Measurements from ENCODE around the gene ZBTB45. TPM values are rescaled to one million over a fixed set of nuclear protein-coding genes. Genes with fewer than 3 reads are reported as not detected.

ZBTB45 gene
- total and polyA plus RNA-seq, 10 of the 15 experiments (the other 5 are each of a cell fraction or from before 2014, with no cell fraction given) = 0.29 to 17.2 (median 4.2) TPM

DNA sequence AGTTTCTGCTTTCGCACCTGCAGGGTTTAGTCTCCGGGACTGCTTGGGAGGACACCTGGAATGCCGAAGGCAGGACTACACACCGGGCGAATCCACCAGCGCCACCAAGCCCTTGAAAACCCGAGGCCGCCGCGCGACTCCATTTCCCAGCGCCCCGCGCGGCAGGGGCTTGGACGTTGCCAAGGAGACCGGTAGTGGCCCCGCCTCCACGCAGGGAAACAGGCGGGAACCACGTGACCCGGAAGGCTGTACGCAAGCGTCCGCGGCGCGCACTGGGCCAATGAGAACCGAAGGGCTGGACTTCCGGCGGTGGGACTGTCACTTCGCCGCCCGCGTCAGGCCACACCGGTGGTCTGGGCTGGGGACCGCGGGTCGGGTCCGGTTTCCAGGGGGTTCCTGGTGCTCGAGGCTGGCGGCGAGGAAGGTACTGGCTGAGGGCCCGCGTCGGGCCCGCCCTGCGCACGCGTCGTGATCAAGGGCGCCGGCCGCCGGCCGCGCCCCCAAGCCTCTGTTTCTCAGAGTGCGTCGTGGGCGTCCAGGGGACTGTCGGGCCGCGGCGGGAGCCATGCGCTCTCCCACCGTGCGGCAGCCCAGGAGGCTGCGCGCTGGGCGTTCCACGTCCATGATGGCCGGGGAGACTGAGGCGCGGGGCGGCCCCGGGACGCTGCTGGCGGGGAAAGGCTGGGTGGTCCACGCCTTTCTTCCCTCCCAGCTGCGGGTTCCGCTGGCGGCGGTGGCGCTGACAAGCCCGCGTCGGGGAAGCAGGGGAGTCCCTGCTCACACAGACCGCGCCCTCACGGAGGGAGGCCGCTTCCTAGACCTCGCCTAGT, 52.6 kb downstream of the ZBTB45 start, which contains the start of gene ZNF324 (continued):
- TF ChIP-seq, protein P1, sequence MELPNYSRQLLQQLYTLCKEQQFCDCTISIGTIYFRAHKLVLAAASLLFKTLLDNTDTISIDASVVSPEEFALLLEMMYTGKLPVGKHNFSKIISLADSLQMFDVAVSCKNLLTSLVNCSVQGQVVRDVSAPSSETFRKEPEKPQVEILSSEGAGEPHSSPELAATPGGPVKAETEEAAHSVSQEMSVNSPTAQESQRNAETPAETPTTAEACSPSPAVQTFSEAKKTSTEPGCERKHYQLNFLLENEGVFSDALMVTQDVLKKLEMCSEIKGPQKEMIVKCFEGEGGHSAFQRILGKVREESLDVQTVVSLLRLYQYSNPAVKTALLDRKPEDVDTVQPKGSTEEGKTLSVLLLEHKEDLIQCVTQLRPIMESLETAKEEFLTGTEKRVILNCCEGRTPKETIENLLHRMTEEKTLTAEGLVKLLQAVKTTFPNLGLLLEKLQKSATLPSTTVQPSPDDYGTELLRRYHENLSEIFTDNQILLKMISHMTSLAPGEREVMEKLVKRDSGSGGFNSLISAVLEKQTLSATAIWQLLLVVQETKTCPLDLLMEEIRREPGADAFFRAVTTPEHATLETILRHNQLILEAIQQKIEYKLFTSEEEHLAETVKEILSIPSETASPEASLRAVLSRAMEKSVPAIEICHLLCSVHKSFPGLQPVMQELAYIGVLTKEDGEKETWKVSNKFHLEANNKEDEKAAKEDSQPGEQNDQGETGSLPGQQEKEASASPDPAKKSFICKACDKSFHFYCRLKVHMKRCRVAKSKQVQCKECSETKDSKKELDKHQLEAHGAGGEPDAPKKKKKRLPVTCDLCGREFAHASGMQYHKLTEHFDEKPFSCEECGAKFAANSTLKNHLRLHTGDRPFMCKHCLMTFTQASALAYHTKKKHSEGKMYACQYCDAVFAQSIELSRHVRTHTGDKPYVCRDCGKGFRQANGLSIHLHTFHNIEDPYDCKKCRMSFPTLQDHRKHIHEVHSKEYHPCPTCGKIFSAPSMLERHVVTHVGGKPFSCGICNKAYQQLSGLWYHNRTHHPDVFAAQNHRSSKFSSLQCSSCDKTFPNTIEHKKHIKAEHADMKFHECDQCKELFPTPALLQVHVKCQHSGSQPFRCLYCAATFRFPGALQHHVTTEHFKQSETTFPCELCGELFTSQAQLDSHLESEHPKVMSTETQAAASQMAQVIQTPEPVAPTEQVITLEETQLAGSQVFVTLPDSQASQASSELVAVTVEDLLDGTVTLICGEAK (IDR thresholded peaks at IDR 0.05; ENCODE audit: borderline replicate concordance) = peak; percentile 81; the same call in 1 of the 2 replicates
- TF ChIP-seq, protein P2, sequence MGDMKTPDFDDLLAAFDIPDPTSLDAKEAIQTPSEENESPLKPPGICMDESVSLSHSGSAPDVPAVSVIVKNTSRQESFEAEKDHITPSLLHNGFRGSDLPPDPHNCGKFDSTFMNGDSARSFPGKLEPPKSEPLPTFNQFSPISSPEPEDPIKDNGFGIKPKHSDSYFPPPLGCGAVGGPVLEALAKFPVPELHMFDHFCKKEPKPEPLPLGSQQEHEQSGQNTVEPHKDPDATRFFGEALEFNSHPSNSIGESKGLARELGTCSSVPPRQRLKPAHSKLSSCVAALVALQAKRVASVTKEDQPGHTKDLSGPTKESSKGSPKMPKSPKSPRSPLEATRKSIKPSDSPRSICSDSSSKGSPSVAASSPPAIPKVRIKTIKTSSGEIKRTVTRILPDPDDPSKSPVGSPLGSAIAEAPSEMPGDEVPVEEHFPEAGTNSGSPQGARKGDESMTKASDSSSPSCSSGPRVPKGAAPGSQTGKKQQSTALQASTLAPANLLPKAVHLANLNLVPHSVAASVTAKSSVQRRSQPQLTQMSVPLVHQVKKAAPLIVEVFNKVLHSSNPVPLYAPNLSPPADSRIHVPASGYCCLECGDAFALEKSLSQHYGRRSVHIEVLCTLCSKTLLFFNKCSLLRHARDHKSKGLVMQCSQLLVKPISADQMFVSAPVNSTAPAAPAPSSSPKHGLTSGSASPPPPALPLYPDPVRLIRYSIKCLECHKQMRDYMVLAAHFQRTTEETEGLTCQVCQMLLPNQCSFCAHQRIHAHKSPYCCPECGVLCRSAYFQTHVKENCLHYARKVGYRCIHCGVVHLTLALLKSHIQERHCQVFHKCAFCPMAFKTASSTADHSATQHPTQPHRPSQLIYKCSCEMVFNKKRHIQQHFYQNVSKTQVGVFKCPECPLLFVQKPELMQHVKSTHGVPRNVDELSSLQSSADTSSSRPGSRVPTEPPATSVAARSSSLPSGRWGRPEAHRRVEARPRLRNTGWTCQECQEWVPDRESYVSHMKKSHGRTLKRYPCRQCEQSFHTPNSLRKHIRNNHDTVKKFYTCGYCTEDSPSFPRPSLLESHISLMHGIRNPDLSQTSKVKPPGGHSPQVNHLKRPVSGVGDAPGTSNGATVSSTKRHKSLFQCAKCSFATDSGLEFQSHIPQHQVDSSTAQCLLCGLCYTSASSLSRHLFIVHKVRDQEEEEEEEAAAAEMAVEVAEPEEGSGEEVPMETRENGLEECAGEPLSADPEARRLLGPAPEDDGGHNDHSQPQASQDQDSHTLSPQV (IDR thresholded peaks at IDR 0.05) = no peak
- TF ChIP-seq CBX3 (IDR thresholded peaks at IDR 0.05; ENCODE audit: borderline replicate concordance, low read depth) (no peak), RUNX3 (IDR thresholded peaks at IDR 0.05; ENCODE audit: low read length) (no peak), TCF3 (IDR thresholded peaks at IDR 0.05; ENCODE audit: borderline replicate concordance, insufficient read depth, low read depth, low read length) (0 out of 2 replicates have a peak, but pooled peaks have one; percentile 7), ZNF24 (IDR thresholded peaks at IDR 0.05) (no peak), ETV6 (conservative IDR thresholded peaks at IDR 0.05 in 1 of 2, IDR thresholded peaks at IDR 0.05 in 1 of 2; ENCODE audit: borderline replicate concordance in 1 of 2, low read depth in 1 of 2) (no peak), NR2C2 (IDR thresholded peaks at IDR 0.05; ENCODE audit: borderline replicate concordance, control insufficient read depth, insufficient read length, low read depth) (no peak), IKZF2 (IDR thresholded peaks at IDR 0.05) (no peak), STAT3 (IDR thresholded peaks at IDR 0.05; ENCODE audit: low read depth, low read length) (no peak), ZSCAN29 (IDR thresholded peaks at IDR 0.05) (no peak), CEBPB (IDR thresholded peaks at IDR 0.05; ENCODE audit: borderline replicate concordance in 1 of 2, low read depth in 2 of 2, low read length in 2 of 2) (no peak), EGR1 (IDR thresholded peaks at IDR 0.05; ENCODE audit: borderline replicate concordance in 1 of 2, low read depth in 2 of 2, low read length in 2 of 2) (peak in 1 of 2 experiments; percentile 57; a peak in 1 of 3 replicates), PAX8 (IDR thresholded peaks at IDR 0.05) (no peak)
- TF ChIP-seq, protein P3, sequence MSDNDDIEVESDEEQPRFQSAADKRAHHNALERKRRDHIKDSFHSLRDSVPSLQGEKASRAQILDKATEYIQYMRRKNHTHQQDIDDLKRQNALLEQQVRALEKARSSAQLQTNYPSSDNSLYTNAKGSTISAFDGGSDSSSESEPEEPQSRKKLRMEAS (IDR thresholded peaks at IDR 0.05; ENCODE audit: low read depth, low read length) = peak; percentile 83
- TF ChIP-seq, protein P4, sequence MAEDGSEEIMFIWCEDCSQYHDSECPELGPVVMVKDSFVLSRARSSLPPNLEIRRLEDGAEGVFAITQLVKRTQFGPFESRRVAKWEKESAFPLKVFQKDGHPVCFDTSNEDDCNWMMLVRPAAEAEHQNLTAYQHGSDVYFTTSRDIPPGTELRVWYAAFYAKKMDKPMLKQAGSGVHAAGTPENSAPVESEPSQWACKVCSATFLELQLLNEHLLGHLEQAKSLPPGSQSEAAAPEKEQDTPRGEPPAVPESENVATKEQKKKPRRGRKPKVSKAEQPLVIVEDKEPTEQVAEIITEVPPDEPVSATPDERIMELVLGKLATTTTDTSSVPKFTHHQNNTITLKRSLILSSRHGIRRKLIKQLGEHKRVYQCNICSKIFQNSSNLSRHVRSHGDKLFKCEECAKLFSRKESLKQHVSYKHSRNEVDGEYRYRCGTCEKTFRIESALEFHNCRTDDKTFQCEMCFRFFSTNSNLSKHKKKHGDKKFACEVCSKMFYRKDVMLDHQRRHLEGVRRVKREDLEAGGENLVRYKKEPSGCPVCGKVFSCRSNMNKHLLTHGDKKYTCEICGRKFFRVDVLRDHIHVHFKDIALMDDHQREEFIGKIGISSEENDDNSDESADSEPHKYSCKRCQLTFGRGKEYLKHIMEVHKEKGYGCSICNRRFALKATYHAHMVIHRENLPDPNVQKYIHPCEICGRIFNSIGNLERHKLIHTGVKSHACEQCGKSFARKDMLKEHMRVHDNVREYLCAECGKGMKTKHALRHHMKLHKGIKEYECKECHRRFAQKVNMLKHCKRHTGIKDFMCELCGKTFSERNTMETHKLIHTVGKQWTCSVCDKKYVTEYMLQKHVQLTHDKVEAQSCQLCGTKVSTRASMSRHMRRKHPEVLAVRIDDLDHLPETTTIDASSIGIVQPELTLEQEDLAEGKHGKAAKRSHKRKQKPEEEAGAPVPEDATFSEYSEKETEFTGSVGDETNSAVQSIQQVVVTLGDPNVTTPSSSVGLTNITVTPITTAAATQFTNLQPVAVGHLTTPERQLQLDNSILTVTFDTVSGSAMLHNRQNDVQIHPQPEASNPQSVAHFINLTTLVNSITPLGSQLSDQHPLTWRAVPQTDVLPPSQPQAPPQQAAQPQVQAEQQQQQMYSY (CRISPR knock-in tag; IDR thresholded peaks at IDR 0.05) = no peak

Data from GM12878 (cell line).